Erythroblast (primary cell): ENCODE data around the gene NNT.
"Not testable (repeated sequence)": the region's sequence is repeated elsewhere in the genome, so short reads cannot be mapped to it uniquely, and the experiment has no call there.

ENCODE experiments used
- GATA1 ChIP-seq: IDR thresholded peaks from 2 replicates; pipeline ENCODE4 v1.6.1; 2011; ENCODE audit warnings: low read depth, mild to moderate bottlenecking, control low read depth, low read length, moderate library complexity
- POLR2A ChIP-seq: IDR thresholded peaks from 2 replicates; pipeline ENCODE4 v1.6.1; 2011; ENCODE audit warnings: mild to moderate bottlenecking, low read length

DNA sequence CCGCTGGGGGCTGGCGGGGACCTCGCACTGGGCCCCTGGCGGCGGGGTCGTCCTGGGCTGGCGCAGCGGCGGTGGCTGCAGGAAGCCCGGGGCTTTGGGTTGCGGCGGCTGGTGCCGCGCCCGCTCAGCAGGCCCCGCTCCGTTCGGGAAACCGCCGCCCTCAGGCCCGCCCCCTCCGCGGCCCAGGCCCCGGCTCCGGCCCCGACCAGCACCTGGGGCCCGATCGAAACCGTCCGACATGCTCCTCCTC lies 46.4 kb upstream of the NNT start:
- TF ChIP-seq POLR2A, GATA1: not testable (repeated sequence)
